ENCODE measurements around the gene EFCAB14.
"Not testable (repeated sequence)": the region's sequence is repeated elsewhere in the genome, so short reads cannot be mapped to it uniquely, and the experiment has no call there.

Gene EFCAB14

DNA sequence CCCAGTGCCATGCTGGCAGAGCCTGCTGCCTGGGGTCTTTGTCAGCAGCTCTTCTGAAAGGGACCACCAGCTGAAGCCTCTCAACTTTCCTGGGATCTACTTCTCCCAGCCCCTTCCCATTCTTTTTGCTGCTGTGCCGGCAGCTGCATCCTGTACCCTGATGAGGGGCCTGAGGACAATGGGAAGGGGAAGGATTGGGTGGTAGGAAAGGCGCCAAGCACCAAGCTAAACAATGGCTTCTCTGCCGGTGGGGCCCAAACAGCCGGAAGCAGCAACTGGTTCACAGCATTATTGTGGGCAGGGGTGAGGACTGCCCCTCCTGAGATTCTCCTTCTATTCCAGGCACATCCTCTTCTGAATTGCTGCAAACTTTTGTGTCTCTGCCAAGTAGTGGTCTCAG is 5.0 kb upstream of the EFCAB14 start:
- DNase-seq (ENCODE audit: low spot score): no peak

DNA sequence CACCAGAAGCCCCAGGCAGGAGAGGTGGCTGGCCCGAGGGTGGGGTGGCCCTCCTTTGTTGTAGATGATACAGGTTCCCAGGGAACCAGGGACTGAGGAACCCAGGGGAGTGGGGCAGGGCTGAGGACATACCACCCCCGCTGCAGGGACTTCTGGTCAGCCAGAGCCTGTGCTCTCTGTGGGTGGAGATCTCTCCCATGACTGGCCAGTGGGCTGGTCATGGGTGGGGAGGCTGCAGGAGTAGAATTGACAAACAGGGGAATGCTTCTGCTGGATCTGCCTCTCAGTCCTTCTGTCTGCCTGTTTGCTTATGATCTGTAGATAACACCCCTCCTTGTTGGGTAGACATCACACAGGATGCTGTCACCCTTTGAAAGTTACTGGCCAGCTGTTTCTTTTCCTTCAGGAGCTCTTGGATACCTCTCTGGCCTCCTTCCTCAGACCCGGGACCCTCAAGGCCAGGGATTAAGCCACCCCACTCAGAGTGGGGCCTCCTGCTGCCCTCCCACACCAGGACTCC is 2.8 kb upstream of the EFCAB14 start:
- DNase-seq (ENCODE audit: low spot score): no peak

DNA sequence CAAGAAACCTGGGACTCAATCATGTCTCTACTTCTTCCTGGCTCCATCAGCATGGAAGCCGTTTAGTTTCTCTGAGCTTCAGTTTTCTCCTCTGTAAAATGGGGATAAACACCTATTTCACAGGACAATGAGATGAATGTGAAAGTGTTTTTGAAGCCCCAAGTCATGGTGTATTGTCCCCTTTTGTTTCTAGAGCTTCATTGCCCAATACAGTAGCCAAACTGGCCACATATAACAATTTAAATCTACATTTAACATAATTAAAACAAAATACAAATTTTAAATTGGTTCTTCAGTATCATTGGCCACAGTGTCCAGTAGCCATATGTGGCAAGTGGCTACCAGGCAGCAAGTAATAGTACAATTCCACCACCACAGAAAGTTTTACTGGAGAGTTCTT is 2.3 kb upstream of the EFCAB14 start:
- no peak for DNase-seq (ENCODE audit: low spot score)

DNA sequence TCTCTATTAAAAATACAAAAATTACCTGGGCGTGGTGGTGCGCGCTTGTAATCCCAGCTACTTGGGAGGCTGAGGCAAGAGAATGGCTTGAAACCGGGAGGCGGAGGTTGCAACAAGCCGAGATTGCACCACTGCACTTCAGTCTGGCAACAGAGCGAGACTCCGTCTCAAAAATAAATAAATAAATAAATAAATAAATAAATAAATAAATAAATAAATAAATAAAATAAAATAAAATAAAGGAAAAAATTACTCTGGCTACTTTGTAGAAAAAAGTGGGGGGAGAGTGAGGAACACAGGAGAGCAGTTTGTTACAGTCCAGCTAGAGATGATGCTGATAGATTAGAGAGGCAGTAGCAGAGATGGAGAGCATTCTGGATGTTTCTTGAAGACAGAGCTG is 1.4 kb upstream of the EFCAB14 start:
- DNase-seq (ENCODE audit: low spot score): not testable (repeated sequence)

DNA sequence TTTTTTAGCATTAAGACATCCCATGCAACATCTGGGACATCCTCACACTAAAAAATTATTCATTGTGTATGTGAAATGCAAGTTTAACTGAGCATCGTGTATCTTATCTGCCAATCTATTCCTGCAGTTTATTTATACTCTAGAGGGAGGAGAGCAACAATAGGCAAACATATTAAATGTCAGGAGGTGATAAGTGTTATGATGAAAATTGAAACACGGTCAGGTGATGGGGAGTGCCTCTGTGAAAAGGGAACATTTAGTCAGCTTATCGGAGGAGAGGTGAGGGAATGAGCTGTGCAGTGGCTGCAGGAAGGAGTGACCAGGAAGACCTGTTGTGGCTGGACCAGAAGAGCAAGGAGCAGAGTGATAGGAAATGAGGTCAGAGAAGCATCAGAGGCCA is 775 bp upstream of the EFCAB14 start:
- no peak for DNase-seq (ENCODE audit: low spot score)

DNA sequence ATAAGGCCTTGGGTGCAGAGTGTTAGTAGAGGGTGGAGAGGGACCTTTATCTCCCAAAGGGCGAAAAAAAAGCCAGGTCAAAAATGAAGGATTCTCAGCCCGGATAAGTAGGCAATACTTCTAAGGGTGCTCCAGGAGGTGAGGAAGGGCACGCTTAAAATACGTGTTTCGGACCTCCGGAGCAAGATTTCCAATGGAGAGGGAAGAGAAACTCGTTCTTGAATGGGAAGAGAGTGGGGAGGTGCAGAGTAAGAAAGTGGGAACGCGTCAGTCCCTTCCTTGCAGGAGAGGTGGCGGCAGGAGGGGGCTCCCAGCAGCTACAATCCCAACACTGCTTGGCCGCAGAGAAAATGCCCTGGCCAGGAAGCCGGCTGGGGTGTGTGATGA is 581 bp downstream of the EFCAB14 start:
- DNase-seq (ENCODE audit: low spot score): no peak

DNA sequence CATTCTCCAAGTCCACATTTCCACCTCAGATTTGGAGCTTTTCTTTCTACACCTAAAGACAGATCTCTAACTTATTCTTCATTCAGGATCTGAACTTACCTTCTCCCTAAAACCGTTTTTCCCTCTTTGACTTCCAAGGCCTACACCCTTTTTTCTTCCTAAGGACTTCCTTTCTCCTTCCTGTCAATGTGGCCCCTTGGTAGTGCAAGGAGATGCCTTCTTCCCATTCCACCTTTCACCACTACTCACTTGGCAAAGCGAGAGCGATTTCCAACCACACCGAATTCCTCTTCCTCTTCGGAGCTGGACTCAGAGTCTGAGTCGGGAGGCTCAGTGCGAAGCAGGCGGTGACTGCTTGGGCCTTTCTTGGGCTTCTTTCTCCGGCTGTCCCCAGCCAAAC is 1.3 kb downstream of the EFCAB14 start:
- DNase-seq (ENCODE audit: low spot score): no peak

DNA sequence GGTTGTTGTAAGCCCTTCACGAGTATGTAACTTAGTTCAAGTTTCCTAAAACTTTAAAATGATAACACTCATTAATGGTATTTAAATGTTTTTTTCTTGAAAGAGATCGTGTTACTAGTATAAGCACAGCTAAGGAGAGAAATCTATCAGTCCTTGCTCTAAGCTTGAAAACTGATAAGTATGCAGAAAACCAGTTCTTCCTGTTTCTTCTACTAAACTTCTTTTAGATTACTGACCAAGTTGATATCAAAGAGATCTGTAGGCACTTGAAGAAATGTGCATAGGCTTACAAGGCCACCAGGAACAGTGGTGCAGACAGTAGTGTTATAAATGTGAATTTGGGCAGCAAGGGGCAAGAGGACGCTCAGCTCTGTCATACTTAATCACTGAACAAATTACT is 3.9 kb downstream of the EFCAB14 start:
- DNase-seq (ENCODE audit: low spot score): no peak

DNA sequence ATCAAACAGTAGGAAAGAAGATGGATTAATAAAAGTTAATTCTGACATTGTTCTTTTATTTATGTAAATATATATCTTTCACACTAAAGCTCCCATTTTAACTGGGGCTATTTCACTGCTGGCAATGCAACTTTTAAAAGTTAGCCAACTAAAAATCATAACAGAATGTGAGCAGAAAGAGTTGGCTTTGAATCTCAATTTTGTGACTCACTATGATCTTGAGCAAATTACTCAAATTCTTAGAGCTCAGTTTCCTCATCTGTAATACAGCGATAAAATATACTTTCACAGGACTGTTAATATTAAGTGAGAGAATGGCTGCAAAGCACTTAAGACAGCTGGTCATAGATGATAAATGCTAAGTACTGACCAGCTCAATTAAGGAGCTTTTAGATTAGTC is 10.8 kb downstream of the EFCAB14 start:
- DNase-seq (ENCODE audit: low spot score): no peak

DNA sequence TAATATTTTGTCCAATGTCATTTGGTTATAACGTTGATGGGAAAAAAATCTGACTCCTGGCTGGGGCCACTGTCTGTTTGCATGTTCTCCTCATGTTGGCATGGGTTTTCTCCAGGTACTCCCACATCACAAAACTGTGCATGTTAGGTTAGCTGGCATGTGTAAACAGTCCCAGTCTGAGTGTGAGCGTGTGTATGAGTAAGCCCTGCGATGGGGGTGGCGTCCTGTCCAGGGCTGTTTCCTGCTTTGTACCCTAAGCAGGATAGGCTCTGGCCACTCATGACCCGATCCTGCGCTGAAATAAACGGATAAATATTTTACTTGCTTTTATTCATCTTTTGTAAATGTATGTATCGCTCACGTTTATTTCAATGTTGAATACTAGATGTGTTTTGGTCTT is 13.5 kb downstream of the EFCAB14 start:
- no peak for DNase-seq (ENCODE audit: low spot score)

DNA sequence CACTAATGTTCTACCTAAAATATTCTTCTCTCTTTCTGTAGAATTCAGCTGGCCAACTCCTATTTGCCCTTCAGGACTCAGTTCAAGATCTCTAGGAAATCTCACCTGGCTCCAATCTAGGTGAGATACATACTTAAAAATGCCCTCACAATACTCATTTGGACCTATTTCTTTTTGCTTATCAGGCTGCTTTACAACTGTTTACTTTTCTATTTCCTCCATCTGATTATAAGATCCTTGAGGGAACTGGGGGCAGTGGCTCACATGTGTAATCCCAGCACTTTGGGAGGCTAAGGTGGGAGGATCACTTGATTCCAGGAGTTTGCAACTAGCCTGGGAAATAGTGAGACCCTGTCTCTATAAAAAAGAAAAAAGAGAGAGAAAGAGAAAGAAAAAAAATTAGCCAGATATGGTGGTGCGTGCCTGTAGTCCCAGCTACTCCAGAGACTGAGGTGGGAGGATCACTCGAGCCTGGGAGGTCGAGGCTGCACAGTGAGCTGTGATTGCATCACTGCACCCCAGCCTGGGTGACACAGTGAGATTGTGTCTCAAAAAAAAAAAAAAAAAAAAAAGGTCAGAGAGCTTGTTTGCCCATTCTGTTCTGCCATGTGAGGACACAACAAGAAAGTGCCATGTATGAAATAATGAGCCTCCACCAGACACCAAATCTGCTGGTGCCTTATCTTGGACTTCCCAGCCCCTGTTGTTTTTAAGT is 14.8 kb downstream of the EFCAB14 start:
- DNase-seq (ENCODE audit: low spot score): no peak

DNA sequence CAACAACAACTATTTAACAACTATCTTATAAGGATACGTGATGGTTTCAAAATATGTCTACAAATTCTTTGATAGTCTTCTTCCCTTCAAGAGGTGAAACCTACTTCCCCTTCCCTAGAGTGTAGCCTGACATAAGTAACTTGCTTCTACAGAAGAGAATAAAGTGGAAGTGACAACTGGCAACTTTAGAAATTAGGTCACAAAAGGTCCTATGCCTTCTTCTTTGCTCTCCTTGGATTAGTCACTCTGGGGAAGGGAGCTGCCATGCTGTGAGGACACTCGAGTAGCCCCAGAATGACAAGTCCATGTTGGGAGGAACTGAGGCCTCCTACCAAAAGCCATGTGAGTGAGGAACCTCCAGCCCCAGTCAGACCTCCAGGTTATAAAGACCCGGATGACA is 19.2 kb downstream of the EFCAB14 start:
- no peak for DNase-seq (ENCODE audit: low spot score)

DNA sequence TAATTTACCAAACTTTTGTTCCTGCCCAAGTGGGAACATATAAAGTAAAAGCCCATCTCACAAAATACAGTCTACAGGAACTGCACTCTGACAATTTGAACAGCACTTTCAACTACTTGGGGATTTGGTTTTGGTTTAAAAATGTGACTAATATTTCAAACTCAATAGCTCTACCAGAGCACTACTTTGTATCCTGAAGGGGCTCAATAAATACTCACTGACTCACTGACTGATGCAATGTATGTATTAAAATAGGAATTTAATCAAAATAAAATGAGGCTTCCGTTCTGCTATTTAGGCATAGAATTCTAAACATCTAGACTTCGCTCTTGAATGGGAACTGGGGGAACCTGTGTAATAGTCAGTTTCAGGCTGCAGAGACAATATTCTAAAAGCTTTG is 21.9 kb downstream of the EFCAB14 start:
- DNase-seq (ENCODE audit: low spot score): no peak

DNA sequence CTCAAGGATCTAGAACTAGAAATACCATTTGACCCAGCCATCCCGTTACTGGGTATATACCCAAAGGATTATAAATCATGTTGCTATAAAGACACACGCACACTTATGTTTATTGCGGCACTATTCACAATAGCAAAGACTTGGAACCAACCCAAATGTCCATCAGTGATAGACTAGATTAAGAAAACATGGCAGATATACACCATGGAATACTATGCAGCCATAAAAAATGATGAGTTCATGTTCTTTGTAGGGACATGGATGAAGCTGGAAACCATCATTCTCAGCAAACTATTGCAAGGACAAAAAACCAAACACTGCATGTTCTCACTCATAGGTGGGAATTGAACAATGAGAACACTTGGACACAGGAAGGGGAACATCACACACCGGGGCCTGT is 24.2 kb downstream of the EFCAB14 start:
- not testable (repeated sequence) for DNase-seq (ENCODE audit: low spot score)

DNA sequence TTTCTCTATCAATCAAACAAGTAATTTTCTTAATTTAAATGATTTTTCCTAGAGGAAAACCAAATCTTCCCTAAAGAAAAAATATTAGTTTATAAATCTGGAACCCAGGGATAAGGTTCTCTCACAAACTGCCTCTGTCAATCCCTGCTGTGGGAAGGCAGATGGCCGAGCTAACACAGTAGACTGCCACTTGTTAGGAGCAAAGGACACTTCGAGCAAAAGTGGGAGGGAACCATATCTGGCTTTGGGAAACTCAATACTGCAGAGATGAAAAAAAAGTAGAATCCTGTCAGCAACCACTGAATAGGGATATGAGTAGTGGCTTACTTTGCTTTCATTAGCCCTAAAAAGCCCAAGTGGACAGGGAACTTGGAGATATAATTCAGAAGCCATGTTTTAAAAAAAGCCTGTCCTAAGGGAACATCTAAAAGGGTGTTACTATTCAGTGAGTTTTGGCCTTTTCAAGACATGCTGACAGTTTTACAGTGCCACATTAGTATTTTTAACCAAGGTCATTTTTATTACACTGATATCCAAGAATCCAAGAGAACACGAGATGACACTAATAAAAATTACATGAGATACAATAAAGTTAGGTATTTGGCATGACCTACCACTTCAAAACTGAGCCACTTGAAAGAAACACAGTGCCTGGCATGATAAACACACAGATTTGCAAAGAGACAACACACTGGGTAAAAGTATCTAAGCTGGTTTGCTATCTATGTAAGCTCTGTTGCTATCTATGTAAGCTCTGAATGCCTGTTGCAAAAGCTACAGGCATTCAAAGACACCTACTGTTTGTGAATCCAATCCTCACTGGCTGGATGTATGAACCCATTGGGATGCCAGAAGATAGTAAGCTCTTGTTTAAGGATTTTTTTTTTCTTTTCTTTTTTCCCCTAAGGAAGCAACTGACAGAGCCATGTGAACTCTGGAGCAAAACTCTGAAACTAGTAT is 25.8 kb downstream of the EFCAB14 start:
- DNase-seq (ENCODE audit: low spot score): no peak

DNA sequence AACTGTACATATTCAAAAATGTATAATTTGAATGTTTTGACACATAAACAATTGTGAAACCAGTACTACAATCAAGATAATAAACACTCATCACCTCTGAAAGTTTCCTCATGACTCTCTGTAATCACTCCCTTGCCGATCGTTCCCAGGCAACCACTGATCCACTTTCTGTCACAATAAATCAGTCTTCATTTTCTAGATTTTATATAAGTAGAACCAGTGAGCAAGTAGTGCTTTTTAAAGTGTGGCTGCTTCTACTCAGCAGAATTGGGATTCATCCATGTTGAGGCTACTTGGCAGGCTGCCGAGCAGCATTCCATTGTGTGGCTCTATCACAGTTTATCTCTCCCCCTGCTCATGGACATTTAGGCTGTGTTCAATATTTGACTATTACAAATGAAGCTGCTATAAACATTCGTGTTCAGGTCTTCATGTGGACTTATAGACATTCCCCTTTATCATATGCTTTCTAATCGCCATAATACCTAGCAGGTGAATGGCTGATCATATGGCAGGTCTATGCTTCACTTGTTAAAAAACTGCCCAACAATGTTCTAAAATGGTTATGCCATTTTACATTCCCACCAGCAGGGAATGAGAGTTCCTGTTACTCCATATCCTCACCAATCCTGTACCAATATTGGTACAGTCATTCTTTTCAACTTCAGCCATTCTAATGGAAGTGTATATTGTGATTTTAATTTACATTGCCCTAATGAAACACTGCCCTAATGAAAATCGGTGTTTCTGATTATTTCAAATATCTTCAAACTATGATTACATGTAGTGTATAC is 26.7 kb downstream of the EFCAB14 start:
- DNase-seq (ENCODE audit: low spot score): peak; percentile 32

DNA sequence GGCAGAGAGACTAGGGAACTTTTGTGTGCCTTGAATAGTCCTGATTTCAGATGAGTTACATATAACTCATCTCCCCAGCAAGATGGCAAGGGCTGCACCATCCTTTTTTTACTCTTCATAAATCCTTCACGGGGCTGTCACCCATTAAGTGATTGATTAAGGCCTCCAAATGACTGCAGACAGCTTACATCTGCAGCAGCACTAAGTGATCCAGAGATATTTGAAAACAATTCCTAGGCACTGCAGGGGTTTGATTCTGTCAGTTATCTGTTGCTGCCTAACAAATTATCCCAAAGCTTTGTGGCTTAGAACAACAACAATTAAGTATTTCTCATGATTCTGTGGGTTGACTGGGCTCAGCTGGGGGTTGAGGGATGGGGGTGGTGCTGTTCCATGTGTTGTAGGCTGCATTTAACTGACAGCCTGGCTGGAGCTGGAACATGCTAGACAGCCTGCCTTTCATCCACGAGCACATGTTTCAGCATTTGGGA is 27.9 kb downstream of the EFCAB14 start:
- DNase-seq (ENCODE audit: low spot score): peak; percentile 65

DNA sequence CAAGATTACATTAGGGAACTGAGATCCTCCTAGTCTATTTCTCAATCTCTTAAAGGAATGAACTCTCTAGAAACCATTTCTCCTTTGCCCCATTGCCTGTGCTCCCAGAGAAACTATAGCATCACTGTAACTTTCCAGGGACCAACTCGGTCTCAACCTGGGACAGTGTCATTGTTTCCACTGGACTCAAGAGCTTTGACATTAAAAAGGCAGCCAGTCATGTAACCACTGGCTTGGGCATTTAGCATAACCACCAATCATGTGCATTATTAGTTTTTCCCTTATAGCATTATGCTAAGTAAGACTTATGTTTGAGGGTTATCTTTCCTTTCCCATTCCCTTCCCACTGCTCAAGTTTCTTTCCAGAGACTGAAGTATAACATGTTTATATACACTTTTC is 29.0 kb downstream of the EFCAB14 start:
- DNase-seq (ENCODE audit: low spot score): no peak

DNA sequence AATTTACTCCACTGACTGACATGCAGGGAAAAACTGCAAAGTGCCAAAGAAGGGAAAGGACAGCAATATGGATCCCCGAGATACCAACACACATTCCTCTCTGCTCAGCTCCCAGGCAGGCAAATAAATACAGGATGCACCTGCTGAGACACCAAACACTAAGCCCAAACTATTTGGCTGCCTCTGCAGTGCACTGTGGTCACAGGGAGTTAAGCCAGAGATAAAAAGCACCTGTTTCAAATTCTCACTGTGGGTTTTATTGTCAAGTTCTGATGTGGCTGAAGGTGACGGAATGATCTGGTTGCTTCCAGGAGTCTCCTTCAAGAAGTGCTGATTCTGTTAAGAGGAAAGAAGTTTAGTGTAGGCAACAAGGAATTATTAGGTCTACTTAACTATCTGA is 29.6 kb downstream of the EFCAB14 start:
- DNase-seq (ENCODE audit: low spot score): no peak

DNA sequence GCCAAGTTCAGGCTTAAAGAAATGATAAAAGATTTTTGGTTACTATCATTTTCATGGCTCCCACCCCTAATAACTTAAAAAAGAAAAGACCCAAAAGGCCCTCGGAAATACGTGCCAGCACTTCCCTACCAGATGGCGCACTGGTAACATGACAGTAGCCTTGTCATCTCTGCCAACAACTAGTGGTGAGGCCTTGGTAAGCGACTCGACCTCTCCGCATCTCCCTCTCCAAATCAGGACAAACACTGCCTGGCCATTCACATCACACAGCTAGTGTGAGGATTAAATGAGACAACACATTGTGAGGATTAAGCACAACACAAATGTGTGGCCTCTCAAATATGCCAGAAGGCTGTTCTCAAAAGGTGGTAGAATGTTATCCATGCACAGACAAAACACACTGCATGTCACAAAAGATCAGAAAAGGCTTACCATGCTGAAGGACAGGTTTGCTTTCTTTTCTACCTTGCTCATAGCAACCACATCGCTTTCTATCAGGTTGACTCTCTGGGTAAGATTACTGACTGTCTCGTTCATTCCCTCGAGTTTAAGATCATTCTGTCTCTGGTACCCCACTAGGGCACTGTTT is 30.9 kb downstream of the EFCAB14 start:
- DNase-seq (ENCODE audit: low spot score): no peak

DNA sequence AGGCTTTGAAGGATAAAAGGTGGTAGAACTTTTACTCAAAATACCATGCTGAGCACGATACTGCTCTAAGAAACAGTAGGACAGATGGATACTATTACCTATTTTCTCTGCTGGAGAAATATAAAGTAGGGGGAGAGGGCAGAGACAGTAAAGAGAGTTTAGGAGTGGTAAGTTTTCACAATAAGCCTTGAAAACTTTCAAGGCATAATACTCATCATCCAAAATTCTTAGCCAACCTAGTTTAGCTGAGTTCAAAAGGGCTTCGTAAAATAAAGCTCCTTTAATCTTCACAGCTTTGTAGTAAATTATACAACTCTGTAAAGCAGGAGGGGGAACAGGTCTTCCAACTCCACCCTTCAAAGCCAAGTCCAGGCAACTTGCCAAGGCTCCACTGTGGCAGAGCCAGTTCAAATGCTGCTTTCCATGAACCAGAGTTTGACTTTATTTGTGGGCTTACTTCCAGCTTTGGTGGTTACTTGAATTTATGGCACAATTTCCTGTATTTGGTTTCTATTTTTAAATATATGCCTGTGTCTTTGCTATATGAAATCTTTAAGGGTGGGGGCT is 31.7 kb downstream of the EFCAB14 start:
- peak; percentile 32 for DNase-seq (ENCODE audit: low spot score)

Measured in putamen (tissue), 1 donor.